Mucosa of rectum (tissue), 2 donors: ENCODE data around the gene SLC16A13.
"Not testable (repeated sequence)": the region's sequence is repeated elsewhere in the genome, so short reads cannot be mapped to it uniquely, and the experiment has no call there.

Experiments used
- H3K27ac ChIP-seq, 2 donors: one replicate each; pipeline ENCODE4 v1.7.0; 2013; ENCODE audit warnings: inconsistent platforms in 2 of 2, low read depth in 2 of 2, low read length in 2 of 2
- H3K27me3 ChIP-seq, 2 donors: one replicate each; pipeline ENCODE4 v1.7.0; 2013; ENCODE audit warnings: low read length in 2 of 2; ENCODE audit not compliant: control insufficient read depth in 2 of 2, insufficient read depth in 2 of 2
- H3K36me3 ChIP-seq, 2 donors: one replicate each; pipeline ENCODE4 v1.7.0; 2013; ENCODE audit warnings: low read length in 2 of 2; ENCODE audit not compliant: control insufficient read depth in 2 of 2, insufficient read depth in 2 of 2
- H3K4me1 ChIP-seq, 2 donors: one replicate each; pipeline ENCODE4 v1.7.0; 2013; ENCODE audit warnings: low read length in 2 of 2, mild to moderate bottlenecking in 1 of 2; ENCODE audit not compliant: control insufficient read depth in 2 of 2, insufficient read depth in 2 of 2
- H3K4me3 ChIP-seq, 2 donors: one replicate each; pipeline ENCODE4 v1.7.0; 2013; ENCODE audit warnings: low read length in 2 of 2
- H3K9ac ChIP-seq, 2 donors: one replicate each; pipeline ENCODE4 v1.7.0; 2013; ENCODE audit warnings: low read length in 2 of 2, low read depth in 1 of 2, mild to moderate bottlenecking in 1 of 2
- H3K9me3 ChIP-seq, 2 donors: one replicate each; pipeline ENCODE4 v1.7.0; 2013; ENCODE audit warnings: low read length in 2 of 2; ENCODE audit not compliant: control insufficient read depth in 2 of 2
- donor health status: healthy.
- donor health status: Normal muscosa, but diverticular disease.

SLC16A13 gene

GRCh38 chr17:7035591-7036368, at the start of gene SLC16A13:
SLC16A13 (plus strand) TSS chr17:7036015; CDS start chr17:7036383, 368 bp downstream.
- no peaks in the 10 kb centered on the region for H3K9me3 ChIP-seq
- H3K4me1 ChIP-seq = peaks cover 10 to 13% of the 10 kb centered on the region in 2 donors
- no peaks in the 10 kb centered on the region for H3K27me3 ChIP-seq
- H3K36me3 ChIP-seq = no peaks in the 10 kb centered on the region
- peak within 1 kb of the TSS; percentile 76 to 90 for H3K27ac ChIP-seq
- H3K4me3 ChIP-seq = peak within 1 kb of the TSS; percentile 71 to 92
- H3K9ac ChIP-seq = peak within 1 kb of the TSS; percentile 86 to 90

GRCh38 chr17:6986676-6987075, 49.1 kb upstream of the SLC16A13 start:
- H3K27me3 ChIP-seq = no peaks in the 10 kb centered on the region
- no peaks in the 10 kb centered on the region for H3K4me1 ChIP-seq
- H3K27ac ChIP-seq = no peak overlapping the region
- no peaks in the 10 kb centered on the region for H3K9me3 ChIP-seq
- no peaks in the 10 kb centered on the region for H3K36me3 ChIP-seq
- no peak overlapping the region for H3K9ac ChIP-seq
- no peak overlapping the region for H3K4me3 ChIP-seq

GRCh38 chr17:6989779-6990178, 46.0 kb upstream of the SLC16A13 start:
- Histone ChIP-seq H3K27ac (no peak overlapping the region), H3K9me3 (no peaks in the 10 kb centered on the region), H3K9ac (no peak overlapping the region), H3K4me1 (no peaks in the 10 kb centered on the region), H3K27me3 (no peaks in the 10 kb centered on the region), H3K36me3 (no peaks in the 10 kb centered on the region), H3K4me3 (no peak overlapping the region)

DNA sequence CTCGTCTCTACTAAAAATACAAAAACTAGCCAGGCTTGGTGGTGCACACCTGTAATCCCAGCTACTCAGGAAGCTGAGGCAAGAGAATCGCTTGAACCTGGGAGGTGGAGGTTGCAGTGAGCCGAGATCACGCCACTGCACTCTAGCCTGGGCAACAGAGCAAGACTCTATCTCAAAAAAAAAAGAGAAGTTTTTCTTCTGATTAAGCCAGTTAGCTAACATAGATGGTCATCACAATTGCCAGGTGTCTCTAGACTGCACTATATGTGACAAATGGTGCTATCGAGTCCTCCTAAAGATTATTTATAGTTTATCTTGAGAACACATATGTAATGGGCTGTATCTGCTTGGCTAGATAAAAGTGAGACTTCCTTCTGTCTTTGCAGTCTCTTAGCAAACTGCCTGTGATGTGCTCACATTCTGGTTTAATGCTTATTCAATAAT, 42.2 kb upstream of the SLC16A13 start:
- H3K9me3 ChIP-seq, H3K27me3 ChIP-seq, H3K36me3 ChIP-seq, H3K9ac ChIP-seq, H3K27ac ChIP-seq, H3K4me1 ChIP-seq, H3K4me3 ChIP-seq: not testable (repeated sequence)

GRCh38 chr17:6994118-6994598, 41.7 kb upstream of the SLC16A13 start:
- H3K9me3 ChIP-seq = no peaks in the 10 kb centered on the region
- H3K27ac ChIP-seq = no peak overlapping the region
- H3K27me3 ChIP-seq = no peaks in the 10 kb centered on the region
- H3K4me3 ChIP-seq = no peak overlapping the region
- H3K4me1 ChIP-seq = peaks cover 0 to 2% of the 10 kb centered on the region in 2 donors
- no peak overlapping the region for H3K9ac ChIP-seq
- peaks cover 5 to 7% of the 10 kb centered on the region in 2 donors for H3K36me3 ChIP-seq

- Histone ChIP-seq H3K4me1 (peaks cover 0 to 2% of the 10 kb centered on the region in 2 donors), H3K36me3 (peaks cover 11 to 13% of the 10 kb centered on the region in 2 donors), H3K4me3 (no peak overlapping the region), H3K27ac (no peak overlapping the region), H3K9ac (no peak overlapping the region), H3K9me3 (no peaks in the 10 kb centered on the region), H3K27me3 (no peaks in the 10 kb centered on the region)
These were observed 41.1 kb upstream of the SLC16A13 start for GRCh38 chr17:6994666-6995256.

DNA sequence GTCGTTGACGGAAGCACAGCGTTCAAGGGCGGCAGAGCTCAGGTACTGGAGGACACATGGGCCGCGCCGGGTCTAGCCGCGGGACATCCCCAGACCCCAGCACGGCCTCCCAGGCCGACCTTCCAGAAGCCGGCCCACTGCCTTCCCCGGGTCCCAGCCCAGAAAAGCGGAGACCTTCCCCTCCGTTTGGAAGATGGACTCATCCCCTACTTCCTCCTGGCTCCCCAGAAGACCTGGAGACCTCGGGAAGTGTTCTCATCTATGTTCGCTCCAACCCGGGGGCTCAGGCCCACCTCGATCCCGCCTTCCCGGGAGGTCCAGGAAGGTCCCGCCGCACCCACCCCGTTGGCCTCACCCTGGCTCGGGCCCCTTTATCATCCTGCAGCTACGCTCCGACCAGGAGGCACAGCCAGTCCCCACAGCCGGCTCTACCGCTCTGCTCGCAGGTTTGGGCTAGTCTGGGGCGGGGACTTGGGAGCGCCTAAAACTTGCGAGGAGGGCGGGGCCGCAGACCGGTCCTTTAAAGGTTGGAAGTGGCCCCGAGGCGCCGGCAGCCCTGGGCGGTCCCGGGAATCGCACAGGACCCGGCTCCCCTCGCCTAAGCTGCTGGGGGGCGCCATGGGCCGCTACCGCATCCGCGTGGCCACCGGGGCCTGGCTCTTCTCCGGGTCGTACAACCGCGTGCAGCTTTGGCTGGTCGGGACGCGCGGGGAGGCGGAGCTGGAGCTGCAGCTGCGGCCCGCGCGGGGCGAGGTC, 40.1 kb upstream of the SLC16A13 start, which contains the start of gene ALOX12:
Gene ALOX12, plus strand, starts transcription at position 550 of the 756 bp plus-strand sequence. Its CDS starts 69 bp downstream, at position 619.
- H3K9me3 ChIP-seq = no peaks in the 10 kb centered on the region
- H3K4me3 ChIP-seq = peak within 1 kb of the TSS; percentile 13 to 39
- no peak within 1 kb of the TSS for H3K9ac ChIP-seq
- H3K27me3 ChIP-seq = no peaks in the 10 kb centered on the region
- peaks cover 0 to 2% of the 10 kb centered on the region in 2 donors for H3K4me1 ChIP-seq
- H3K36me3 ChIP-seq = peaks cover 13 to 18% of the 10 kb centered on the region in 2 donors
- no peak within 1 kb of the TSS for H3K27ac ChIP-seq

DNA sequence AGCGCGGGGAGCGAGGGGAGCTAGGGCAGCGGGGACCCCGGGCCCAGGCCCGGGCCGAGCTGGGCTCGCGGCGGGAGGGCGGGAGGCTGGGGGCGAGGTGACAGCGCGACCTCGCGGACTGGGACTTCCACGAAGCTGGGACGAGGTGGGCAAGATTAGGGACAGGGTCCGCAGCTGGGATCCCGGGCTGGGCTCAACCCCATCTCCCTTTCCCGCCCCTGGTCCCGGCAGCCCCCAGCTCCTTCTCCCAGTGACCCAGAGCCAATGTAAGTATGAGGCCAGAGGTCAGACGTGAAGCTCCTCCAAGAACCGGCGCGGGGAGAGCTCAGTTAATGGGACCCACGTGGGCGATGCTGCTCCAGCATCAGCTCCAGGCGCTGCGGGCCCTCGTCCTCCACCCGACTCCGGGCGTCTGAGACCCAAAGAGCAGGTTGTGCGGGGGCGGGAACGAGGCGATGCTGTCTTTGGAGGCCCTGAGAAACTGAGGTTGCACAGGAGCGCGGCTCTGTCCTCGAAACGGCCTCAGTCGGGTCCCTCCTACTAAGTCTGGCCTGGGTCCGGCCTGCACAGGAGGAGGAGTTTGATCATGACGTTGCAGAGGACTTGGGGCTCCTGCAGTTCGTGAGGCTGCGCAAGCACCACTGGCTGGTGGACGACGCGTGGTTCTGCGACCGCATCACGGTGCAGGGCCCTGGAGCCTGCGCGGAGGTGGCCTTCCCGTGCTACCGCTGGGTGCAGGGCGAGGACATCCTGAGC, 39.4 kb upstream of the SLC16A13 start:
- Histone ChIP-seq H3K4me1 (peaks cover 0 to 2% of the 10 kb centered on the region in 2 donors), H3K36me3 (peaks cover 21 to 22% of the 10 kb centered on the region in 2 donors), H3K9ac (no peak overlapping the region), H3K27ac (no peak overlapping the region), H3K4me3 (peak overlapping the region in 1 of 2 donors; percentile 39), H3K27me3 (no peaks in the 10 kb centered on the region), H3K9me3 (no peaks in the 10 kb centered on the region)

DNA sequence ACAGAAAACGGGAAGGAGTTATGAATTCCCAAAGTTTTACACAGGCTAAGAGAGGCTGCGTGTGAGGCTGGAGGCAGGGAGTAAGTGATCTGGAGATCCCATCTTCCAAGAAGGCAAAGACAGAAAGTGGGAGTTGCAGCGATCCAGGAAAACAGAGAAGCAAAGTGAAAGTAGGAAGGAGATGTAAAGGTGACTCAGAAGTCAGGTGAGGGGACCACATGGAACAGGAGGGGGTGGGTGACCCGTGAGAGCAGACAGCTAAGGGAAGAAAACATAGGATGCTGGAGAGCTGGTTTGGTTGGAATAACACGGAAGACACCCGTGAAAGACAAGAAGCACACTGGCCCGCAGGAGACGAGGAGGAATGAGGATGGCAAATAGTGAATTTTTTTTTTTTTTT, 38.6 kb upstream of the SLC16A13 start:
- peaks cover 28 to 29% of the 10 kb centered on the region in 2 donors for H3K36me3 ChIP-seq
- H3K9ac ChIP-seq = no peak overlapping the region
- H3K27me3 ChIP-seq = no peaks in the 10 kb centered on the region
- H3K4me1 ChIP-seq = peaks cover 0 to 2% of the 10 kb centered on the region in 2 donors
- H3K4me3 ChIP-seq = no peak overlapping the region
- H3K9me3 ChIP-seq = no peaks in the 10 kb centered on the region
- no peak overlapping the region for H3K27ac ChIP-seq
